GM18502 (cell line): ENCODE data around the gene SH3BGR.
"Not testable (repeated sequence)": the region's sequence is repeated elsewhere in the genome, so short reads cannot be mapped to it uniquely, and the experiment has no call there.

Experiments used
- ATAC-seq: cut with Tn5 transposase; IDR thresholded peaks from one replicate; pipeline ENCODE4 v1.9.1; 2021; ENCODE audit warnings: mild to moderate bottlenecking; ENCODE audit not compliant: unreplicated experiment, poor library complexity

Gene SH3BGR

DNA sequence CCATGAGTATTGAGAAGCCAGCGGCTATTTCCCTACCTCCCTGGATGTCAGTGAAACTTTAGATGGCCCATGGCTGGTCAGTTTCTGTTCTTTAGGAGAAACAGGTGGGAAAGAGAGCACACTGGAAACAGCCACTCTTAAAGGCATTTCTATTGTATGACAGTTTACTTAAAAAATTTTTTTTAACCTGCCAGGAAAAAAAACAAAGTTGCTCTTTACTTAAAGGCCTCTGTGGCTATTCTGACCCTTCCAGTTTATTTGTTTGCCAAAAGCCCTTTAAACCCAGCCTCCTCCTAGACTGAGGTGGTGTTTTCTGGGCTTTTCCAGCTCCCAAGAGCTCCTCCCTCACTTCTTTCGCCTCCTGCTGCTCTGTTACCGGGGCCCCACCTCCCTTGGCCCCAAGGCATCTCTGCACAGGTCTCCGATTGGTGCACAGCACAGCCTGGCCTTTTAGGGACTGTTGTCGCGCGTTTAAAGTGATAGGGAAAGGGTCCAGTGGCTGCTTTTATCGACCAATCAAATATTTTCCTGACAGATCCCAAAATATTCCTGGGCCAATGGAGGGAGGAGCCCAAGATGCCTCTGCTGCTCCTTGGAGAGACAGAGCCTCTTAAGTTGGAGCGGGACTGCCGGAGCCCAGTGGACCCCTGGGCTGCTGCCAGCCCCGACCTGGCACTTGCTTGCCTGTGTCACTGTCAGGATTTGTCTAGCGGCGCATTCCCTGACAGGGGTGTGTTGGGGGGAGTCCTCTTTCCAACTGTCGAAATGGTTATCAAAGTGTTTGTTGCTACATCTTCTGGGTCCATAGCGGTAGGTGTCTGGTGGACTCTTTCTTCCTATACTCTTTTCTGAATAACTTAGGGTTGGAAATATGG is at the start of gene SH3BGR:
Gene SH3BGR (plus strand): TSS at position 639 of the 875 bp plus-strand sequence. CDS start 127 bp downstream, at position 766.
- no peak for ATAC-seq

- no peak for ATAC-seq
Measured at GRCh38 chr21:39406065-39406464, 45.7 kb upstream of the SH3BGR start.

GRCh38 chr21:39419204-39419603 is 32.6 kb upstream of the SH3BGR start:
- ATAC-seq: not testable (repeated sequence)

DNA sequence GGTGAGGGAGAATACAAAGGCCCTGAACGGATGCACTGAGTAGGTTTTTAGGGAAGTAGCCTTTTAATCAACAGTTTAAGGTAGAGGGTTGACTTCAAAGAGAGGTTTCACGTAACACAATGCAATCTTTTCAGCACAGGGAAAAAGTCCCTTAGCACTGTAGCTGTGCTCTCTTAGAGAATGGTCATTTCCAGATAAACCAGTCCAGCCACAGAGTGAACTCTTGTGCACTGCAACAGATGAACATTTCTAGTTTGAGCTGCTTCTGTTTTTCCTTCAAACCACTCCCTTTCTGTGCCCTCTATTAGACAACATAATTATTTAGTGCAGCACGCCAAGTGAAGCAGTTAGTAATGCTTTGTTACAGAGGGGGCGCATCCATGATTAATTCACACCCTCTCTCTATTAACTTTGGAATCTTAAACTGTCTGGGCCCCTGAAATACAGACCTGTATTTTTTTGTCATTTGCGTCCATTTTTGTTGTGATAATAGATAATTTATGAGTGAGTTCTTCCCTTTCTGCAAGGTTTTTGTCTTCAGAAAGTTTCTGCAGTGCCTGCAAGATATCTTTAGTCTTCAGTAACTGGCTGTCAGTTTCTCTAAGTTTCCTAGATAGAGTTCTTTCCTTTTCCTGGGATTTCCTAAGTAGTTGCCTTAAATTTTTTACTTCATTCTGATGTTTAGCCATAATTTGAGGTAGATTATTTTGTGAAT is 29.1 kb upstream of the SH3BGR start:
- no peak for ATAC-seq

DNA sequence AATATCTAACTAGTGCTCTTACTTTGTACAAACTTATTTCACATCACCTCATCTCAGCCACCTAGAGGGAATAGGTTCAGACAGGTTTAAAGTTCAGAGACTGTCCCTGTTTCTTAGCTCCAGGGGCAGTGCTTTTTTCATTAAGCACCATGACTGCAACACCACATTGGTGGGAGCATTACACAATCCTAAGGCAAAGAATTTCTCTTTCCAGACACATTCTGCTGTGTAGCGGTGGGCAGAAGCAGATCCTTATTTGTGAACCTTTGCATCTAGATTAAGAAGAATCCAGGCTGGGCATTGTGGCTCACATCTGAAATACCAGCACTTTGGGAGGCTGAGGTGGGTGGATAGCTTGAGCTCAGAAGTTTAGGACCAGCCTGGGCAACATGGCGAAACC is 22.3 kb upstream of the SH3BGR start:
- no peak for ATAC-seq

DNA sequence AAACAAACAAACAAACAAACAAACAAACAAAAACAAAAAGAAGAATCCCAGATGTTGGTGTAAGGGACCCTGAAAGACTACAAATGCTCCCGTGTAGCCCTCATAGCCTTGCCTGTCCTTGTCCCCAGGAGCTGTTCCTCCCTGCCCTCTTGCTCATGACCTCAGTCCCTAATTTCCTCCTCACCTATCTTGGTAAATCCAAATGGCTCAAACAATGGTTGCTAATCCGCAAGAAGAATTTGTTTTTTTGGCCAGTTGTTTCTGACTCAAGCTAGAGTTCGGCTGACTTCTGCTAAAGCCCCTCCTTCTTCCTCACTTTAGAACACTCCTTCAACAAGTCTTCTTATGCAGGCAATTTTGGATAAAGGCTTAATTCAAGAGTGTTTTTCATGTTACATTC is 21.8 kb upstream of the SH3BGR start:
- ATAC-seq: no peak

DNA sequence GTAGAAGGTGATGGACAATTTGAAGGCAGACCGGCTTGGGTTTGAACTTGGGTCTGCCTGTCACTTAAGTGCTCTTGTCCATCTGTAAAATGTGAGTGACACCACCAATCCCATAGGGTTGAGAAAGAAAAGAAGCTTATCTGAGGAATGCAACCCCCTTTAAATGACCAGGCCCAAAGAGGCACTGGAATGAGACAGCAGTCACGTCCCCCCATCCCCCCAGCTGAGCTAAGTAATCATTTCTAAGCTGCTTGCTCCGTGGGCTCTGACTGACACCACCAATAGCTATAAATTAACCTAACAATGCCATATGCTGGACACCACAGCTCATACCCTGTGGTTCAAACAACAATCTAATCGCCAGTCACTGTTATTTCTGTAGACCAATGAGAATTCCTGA is 21.3 kb upstream of the SH3BGR start:
- ATAC-seq: no peak

GRCh38 chr21:39430954-39431353 is 20.8 kb upstream of the SH3BGR start:
- no peak for ATAC-seq

DNA sequence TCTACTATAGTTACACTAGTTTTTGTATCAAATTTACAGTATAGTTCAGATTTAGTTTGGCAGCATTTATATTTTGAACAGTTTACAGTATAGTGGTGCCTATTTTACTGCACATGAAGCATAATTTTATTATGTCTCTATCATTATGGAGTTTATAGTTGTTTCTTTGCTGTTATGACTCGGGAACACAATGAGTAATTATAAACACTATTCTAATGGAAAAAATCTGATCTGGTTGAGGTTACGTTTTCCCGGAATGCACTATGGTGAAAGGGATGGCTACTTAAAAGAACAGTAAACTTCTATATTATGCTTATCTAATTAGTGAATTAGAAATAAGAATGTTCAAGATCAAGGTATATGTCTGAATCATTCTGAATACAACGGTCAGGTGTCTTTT is 16.8 kb upstream of the SH3BGR start:
- ATAC-seq: no peak

DNA sequence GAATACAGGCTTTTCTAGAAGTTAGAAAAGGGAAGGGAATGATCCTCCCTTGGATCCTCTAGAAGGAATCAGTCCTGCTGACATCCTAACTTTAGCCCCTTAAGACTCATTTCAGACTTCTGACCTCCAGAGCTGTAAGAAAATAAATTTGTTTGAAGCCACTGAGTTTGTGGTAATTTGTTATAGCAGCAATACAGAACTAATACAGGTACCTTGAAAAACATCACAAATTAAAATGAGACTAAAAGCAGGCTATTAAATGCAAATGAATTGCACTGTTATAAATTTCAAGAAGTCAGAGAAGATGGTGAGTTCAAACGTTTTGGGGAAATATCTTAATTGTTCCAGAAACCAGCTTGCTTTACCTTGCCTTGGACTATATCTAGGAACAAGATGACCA is 12.5 kb upstream of the SH3BGR start:
- no peak for ATAC-seq

GRCh38 chr21:39441502-39442475 is 10.0 kb upstream of the SH3BGR start:
- peak; percentile 42 for ATAC-seq

- no peak for ATAC-seq
Measured at GRCh38 chr21:39444421-39445180, 7.2 kb upstream of the SH3BGR start.

DNA sequence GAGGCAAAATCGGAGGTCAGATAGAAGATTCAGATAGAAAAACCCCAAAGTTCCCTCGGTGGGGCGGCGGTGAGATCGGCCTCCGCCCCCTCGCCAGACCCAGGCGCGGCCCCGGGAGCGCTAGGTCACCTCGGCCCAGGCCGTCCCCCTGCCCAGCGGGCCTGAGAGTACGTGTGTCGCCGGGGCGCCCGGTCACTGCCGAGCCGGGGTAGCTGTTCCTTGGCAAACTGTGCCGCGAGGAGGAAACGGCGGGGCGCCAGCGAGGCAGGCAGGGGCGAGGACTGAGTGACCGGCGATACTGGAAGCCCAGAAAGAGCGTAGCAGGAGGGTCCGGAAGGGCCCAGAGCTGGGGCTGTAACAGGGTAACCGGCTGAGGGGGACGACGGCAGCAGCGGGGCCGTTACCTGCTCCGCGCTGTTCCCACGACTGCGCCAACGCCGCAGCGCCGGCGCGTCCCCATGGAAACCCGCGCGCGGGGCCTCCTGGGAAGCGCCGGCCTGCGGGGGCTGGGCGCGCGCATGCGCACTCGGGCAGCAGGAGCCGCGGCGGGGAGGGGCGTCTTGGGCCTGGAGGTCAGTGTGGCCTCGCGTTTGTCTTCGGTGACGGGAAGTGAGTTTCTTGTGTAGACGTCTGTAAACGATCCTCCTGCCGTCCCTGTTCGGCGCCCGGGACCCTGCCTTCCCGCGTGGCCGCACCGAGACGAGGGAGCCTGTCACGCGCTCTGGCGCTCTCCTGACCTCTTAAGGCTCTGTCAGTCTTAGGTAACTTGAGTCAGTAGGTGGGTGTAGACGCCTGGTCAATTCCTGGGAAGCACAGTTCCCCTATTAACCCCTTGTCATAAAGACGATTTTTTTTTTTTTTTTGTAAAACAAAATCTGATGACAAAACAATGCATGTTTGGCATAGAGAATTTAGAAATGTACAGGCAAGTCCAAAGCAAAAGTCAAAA is 6.2 kb upstream of the SH3BGR start, which contains the start of gene LCA5L:
Gene LCA5L (minus strand): TSS at position 458 of the 949 bp plus-strand sequence. CDS start 17,285 bp downstream, outside the sequence.
- peak; percentile 92 for ATAC-seq

DNA sequence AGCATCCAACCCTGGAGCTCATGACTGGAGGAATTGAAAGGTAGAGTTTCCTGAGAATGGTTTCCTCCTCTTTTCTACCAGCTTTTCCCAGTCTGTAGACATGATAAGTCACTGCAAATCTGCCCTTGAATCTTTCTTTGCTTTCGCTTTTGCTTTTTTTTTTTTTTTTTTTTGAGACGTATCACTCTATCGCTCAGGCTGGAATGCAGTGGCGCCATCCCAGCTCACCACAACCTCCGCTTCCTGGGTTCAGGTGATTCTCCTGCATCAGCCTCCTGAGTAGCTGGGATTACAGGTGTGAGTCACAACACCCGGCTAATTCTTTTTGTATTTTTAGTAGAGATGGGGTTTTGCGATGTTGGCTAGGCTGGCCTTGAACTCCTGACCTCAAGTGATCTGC is 4.5 kb upstream of the SH3BGR start:
- ATAC-seq: no peak

DNA sequence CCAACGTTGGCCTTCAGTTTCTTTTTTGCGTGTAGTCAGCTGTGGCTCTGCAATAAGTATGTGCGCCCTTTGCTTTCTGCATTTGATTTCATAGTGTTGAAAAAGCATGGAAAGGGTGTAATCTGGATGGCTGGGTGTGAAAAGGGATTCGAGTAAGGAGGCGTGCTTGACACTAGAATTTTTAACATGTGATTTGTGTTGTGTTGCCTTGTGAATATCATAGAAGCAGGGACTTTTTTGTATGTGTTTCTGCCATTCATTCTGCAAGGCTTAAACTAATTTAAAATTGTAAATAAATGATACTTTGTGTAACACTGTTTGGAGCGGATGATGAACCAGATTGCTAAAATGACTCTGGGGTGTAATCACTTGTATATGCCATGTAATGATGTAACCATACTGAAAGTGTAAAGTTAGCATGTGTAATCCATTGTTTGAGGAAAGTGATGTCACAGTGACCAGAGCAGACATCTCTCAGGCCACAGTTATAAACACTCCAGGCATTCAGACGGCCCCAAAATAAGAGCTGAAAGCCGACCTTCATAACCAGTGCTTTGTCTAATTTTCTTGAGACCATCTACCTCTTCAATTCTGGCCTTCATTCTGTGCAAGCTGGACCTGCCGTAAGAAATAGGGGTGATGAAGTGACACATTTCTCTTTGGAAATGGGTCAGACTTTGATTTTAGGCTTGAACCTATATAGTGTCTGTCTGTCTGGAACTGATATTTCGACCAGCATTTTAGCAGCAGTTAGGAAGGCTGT is 618 bp downstream of the SH3BGR start:
- ATAC-seq: no peak

DNA sequence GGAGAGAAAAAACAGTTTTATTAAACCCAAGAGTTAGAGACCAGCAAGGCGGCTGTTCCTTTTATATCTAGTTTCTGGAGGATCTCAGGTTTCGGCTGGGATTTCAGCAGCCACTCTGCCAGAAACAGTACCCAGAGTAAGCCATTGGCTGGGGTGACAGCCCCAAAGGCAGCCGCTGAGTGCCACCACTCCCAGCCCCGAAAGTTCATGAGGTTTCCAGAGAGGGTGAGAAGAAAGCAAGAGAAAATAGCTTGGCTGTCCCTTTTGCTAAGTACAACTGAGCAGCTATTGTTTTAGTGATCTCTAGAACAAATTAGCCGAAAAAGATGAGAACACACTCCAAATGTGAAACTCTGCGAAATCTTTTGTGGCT is 1.2 kb downstream of the SH3BGR start:
- ATAC-seq: no peak

DNA sequence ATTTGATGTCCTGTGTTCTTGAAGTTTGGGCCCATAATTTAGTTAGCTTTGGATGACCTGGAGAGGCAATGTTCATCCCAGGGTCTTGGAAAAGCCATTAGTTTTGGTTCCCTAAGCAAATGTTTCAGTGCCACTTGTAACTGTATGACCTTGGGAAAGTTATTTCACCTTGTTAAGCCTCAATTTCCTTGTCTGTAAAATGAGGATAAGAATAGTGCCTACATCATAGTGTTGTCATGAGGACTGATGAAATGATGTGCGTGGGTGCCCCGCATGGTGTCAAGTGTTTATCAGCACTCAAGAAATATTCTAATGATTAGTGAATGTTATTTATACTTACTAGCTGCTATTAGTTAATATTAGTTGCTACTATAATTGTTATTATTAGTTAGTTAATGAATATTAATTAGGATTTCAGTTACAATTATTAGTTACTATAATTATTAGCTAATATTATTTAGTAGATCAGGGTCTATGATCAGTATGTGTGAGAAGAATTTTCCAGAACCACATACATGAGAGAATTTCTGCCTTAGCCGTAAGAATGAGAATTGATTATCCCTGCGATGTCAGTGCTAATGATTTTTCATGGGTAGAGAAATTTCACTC is 1.9 kb downstream of the SH3BGR start:
- no peak for ATAC-seq
